ENCODE results near the gene PAPPA.
A peak's percentile ranks its signal among the peaks of the same experiment; 100 is the strongest.

PAPPA gene

GRCh38 chr9:116270546-116270945 is 117.0 kb downstream of the PAPPA start:
- Histone ChIP-seq H3K27me3 (ENCODE audit: insufficient read depth, low read length) (no peaks in the 10 kb centered on the region), H3K4me1 (ENCODE audit: insufficient read depth, low read length) (peaks cover 5% of the 10 kb centered on the region), H3K36me3 (ENCODE audit: insufficient read depth, low read length) (peaks cover 3% of the 10 kb centered on the region), H2AFZ (ENCODE audit: low read depth, low read length) (no peak overlapping the region), H3K4me3 (ENCODE audit: low read length) (no peak overlapping the region), H3K9me3 (ENCODE audit: low read length) (no peaks in the 10 kb centered on the region)

- H3K4me1 ChIP-seq (ENCODE audit: insufficient read depth, low read length): peaks cover 13% of the 10 kb centered on the region
- H3K9me3 ChIP-seq (ENCODE audit: low read length): no peaks in the 10 kb centered on the region
- no peak overlapping the region for H2AFZ ChIP-seq (ENCODE audit: low read depth, low read length)
- no peaks in the 10 kb centered on the region for H3K36me3 ChIP-seq (ENCODE audit: insufficient read depth, low read length)
- no peak overlapping the region for H3K4me3 ChIP-seq (ENCODE audit: low read length)
- H3K27me3 ChIP-seq (ENCODE audit: insufficient read depth, low read length): no peaks in the 10 kb centered on the region
Observed at GRCh38 chr9:116271340-116271739, 117.7 kb downstream of the PAPPA start.

- Histone ChIP-seq H3K4me3 (ENCODE audit: low read length) (no peak overlapping the region), H3K36me3 (ENCODE audit: insufficient read depth, low read length) (no peaks in the 10 kb centered on the region), H3K4me1 (ENCODE audit: insufficient read depth, low read length) (peaks cover 18% of the 10 kb centered on the region), H2AFZ (ENCODE audit: low read depth, low read length) (no peak overlapping the region), H3K27me3 (ENCODE audit: insufficient read depth, low read length) (no peaks in the 10 kb centered on the region), H3K9me3 (ENCODE audit: low read length) (no peaks in the 10 kb centered on the region)
Observed at GRCh38 chr9:116271991-116272390, 118.4 kb downstream of the PAPPA start.

- Histone ChIP-seq H3K4me1 (ENCODE audit: insufficient read depth, low read length) (peaks cover 32% of the 10 kb centered on the region), H2AFZ (ENCODE audit: low read depth, low read length) (no peak overlapping the region), H3K36me3 (ENCODE audit: insufficient read depth, low read length) (no peaks in the 10 kb centered on the region), H3K9me3 (ENCODE audit: low read length) (no peaks in the 10 kb centered on the region), H3K4me3 (ENCODE audit: low read length) (no peak overlapping the region), H3K27me3 (ENCODE audit: insufficient read depth, low read length) (no peaks in the 10 kb centered on the region)
Observed at GRCh38 chr9:116274293-116274692, 120.7 kb downstream of the PAPPA start.

GRCh38 chr9:116275418-116276195 is 122.0 kb downstream of the PAPPA start:
- Histone ChIP-seq H3K4me3 (ENCODE audit: low read length) (no peak overlapping the region), H3K36me3 (ENCODE audit: insufficient read depth, low read length) (no peaks in the 10 kb centered on the region), H3K9me3 (ENCODE audit: low read length) (no peaks in the 10 kb centered on the region), H3K27me3 (ENCODE audit: insufficient read depth, low read length) (no peaks in the 10 kb centered on the region), H2AFZ (ENCODE audit: low read depth, low read length) (no peak overlapping the region), H3K4me1 (ENCODE audit: insufficient read depth, low read length) (peaks cover 45% of the 10 kb centered on the region)

GRCh38 chr9:116276196-116276493 is 122.6 kb downstream of the PAPPA start:
- Histone ChIP-seq H3K9me3 (ENCODE audit: low read length) (no peaks in the 10 kb centered on the region), H3K36me3 (ENCODE audit: insufficient read depth, low read length) (no peaks in the 10 kb centered on the region), H3K4me3 (ENCODE audit: low read length) (no peak overlapping the region), H3K27me3 (ENCODE audit: insufficient read depth, low read length) (no peaks in the 10 kb centered on the region), H2AFZ (ENCODE audit: low read depth, low read length) (no peak overlapping the region), H3K4me1 (ENCODE audit: insufficient read depth, low read length) (peaks cover 48% of the 10 kb centered on the region)

GRCh38 chr9:116276651-116277121 is 123.1 kb downstream of the PAPPA start:
- Histone ChIP-seq H3K4me3 (ENCODE audit: low read length) (no peak overlapping the region), H3K36me3 (ENCODE audit: insufficient read depth, low read length) (no peaks in the 10 kb centered on the region), H3K9me3 (ENCODE audit: low read length) (no peaks in the 10 kb centered on the region), H2AFZ (ENCODE audit: low read depth, low read length) (no peak overlapping the region), H3K27me3 (ENCODE audit: insufficient read depth, low read length) (no peaks in the 10 kb centered on the region), H3K4me1 (ENCODE audit: insufficient read depth, low read length) (peaks cover 47% of the 10 kb centered on the region)

- Histone ChIP-seq H3K4me1 (ENCODE audit: insufficient read depth, low read length) (peaks cover 45% of the 10 kb centered on the region), H3K36me3 (ENCODE audit: insufficient read depth, low read length) (no peaks in the 10 kb centered on the region), H3K9me3 (ENCODE audit: low read length) (no peaks in the 10 kb centered on the region), H3K27me3 (ENCODE audit: insufficient read depth, low read length) (no peaks in the 10 kb centered on the region), H3K4me3 (ENCODE audit: low read length) (no peak overlapping the region), H2AFZ (ENCODE audit: low read depth, low read length) (no peak overlapping the region)
Observed at GRCh38 chr9:116278326-116278725, 124.7 kb downstream of the PAPPA start.

- Histone ChIP-seq H3K4me3 (ENCODE audit: low read length) (peak overlapping the region; percentile 4), H3K4me1 (ENCODE audit: insufficient read depth, low read length) (peaks cover 45% of the 10 kb centered on the region), H3K27me3 (ENCODE audit: insufficient read depth, low read length) (no peaks in the 10 kb centered on the region)
Observed at GRCh38 chr9:116279230-116279629, 125.6 kb downstream of the PAPPA start.

GRCh38 chr9:116280529-116280928 is 126.9 kb downstream of the PAPPA start:
- Histone ChIP-seq H3K4me1 (ENCODE audit: insufficient read depth, low read length) (peaks cover 43% of the 10 kb centered on the region), H2AFZ (ENCODE audit: low read depth, low read length) (no peak overlapping the region), H3K36me3 (ENCODE audit: insufficient read depth, low read length) (no peaks in the 10 kb centered on the region), H3K4me3 (ENCODE audit: low read length) (no peak overlapping the region), H3K27me3 (ENCODE audit: insufficient read depth, low read length) (no peaks in the 10 kb centered on the region), H3K9me3 (ENCODE audit: low read length) (no peaks in the 10 kb centered on the region)

More at GRCh38 chr9:116279230-116279629, 125.6 kb downstream of the PAPPA start:
- no peaks in the 10 kb centered on the region for H3K9me3 ChIP-seq (ENCODE audit: low read length)
- H2AFZ ChIP-seq (ENCODE audit: low read depth, low read length): peak overlapping the region; percentile 1
- no peaks in the 10 kb centered on the region for H3K36me3 ChIP-seq (ENCODE audit: insufficient read depth, low read length)

- H2AFZ ChIP-seq (ENCODE audit: low read depth, low read length): no peak overlapping the region
- H3K36me3 ChIP-seq (ENCODE audit: insufficient read depth, low read length): no peaks in the 10 kb centered on the region
- no peaks in the 10 kb centered on the region for H3K27me3 ChIP-seq (ENCODE audit: insufficient read depth, low read length)
- H3K9me3 ChIP-seq (ENCODE audit: low read length): no peaks in the 10 kb centered on the region
- no peak overlapping the region for H3K4me3 ChIP-seq (ENCODE audit: low read length)
- H3K4me1 ChIP-seq (ENCODE audit: insufficient read depth, low read length): peaks cover 41% of the 10 kb centered on the region
Observed at GRCh38 chr9:116282597-116282996, 129.0 kb downstream of the PAPPA start.

- no peaks in the 10 kb centered on the region for H3K9me3 ChIP-seq (ENCODE audit: low read length)
- no peaks in the 10 kb centered on the region for H3K27me3 ChIP-seq (ENCODE audit: insufficient read depth, low read length)
- no peaks in the 10 kb centered on the region for H3K36me3 ChIP-seq (ENCODE audit: insufficient read depth, low read length)
- H3K4me3 ChIP-seq (ENCODE audit: low read length): no peak overlapping the region
- no peak overlapping the region for H2AFZ ChIP-seq (ENCODE audit: low read depth, low read length)
- peaks cover 28% of the 10 kb centered on the region for H3K4me1 ChIP-seq (ENCODE audit: insufficient read depth, low read length)
Observed at GRCh38 chr9:116284518-116284917, 130.9 kb downstream of the PAPPA start.

GRCh38 chr9:116285320-116285719 is 131.7 kb downstream of the PAPPA start:
- no peak overlapping the region for H3K4me3 ChIP-seq (ENCODE audit: low read length)
- H2AFZ ChIP-seq (ENCODE audit: low read depth, low read length): no peak overlapping the region
- peaks cover 20% of the 10 kb centered on the region for H3K4me1 ChIP-seq (ENCODE audit: insufficient read depth, low read length)
- no peaks in the 10 kb centered on the region for H3K36me3 ChIP-seq (ENCODE audit: insufficient read depth, low read length)
- H3K9me3 ChIP-seq (ENCODE audit: low read length): no peaks in the 10 kb centered on the region
- H3K27me3 ChIP-seq (ENCODE audit: insufficient read depth, low read length): no peaks in the 10 kb centered on the region

- no peak overlapping the region for H3K4me3 ChIP-seq (ENCODE audit: low read length)
- no peaks in the 10 kb centered on the region for H3K9me3 ChIP-seq (ENCODE audit: low read length)
- no peaks in the 10 kb centered on the region for H3K36me3 ChIP-seq (ENCODE audit: insufficient read depth, low read length)
- H3K4me1 ChIP-seq (ENCODE audit: insufficient read depth, low read length): peaks cover 14% of the 10 kb centered on the region
- peak overlapping the region; percentile 80 for H2AFZ ChIP-seq (ENCODE audit: low read depth, low read length)
- no peaks in the 10 kb centered on the region for H3K27me3 ChIP-seq (ENCODE audit: insufficient read depth, low read length)
Observed at GRCh38 chr9:116286297-116286696, 132.7 kb downstream of the PAPPA start.

Measured in neuron (in vitro differentiated cells).